Neural crest cell (in vitro differentiated cells): Measurements from ENCODE around the gene SMAD9. TPM values are rescaled to one million over a fixed set of nuclear protein-coding genes. Genes with fewer than 3 reads are reported as not detected.
A peak's percentile ranks its signal among the peaks of the same experiment; 100 is the strongest.

Experiments used
- DNase-seq: peaks from one replicate; pipeline ENCODE4 v3.0.0; 2021; ENCODE audit warnings: low read depth, mixed read lengths, low spot score
- H3K27ac Mint-ChIP-seq: one replicate; pipeline ENCODE4 v1.8.0; 2021; ENCODE audit warnings: mild to moderate bottlenecking, mixed read lengths; ENCODE audit not compliant: unreplicated experiment
- H3K27me3 Mint-ChIP-seq: 2 replicates; pipeline ENCODE4 v1.8.0; 2021; ENCODE audit warnings: low read depth, mild to moderate bottlenecking, mixed read lengths
- H3K36me3 Mint-ChIP-seq: 2 replicates; pipeline ENCODE4 v1.8.0; 2021; ENCODE audit warnings: low read depth, mild to moderate bottlenecking, mixed read lengths
- H3K4me1 Mint-ChIP-seq: 2 replicates; pipeline ENCODE4 v1.8.0; 2021; ENCODE audit warnings: mixed read lengths
- H3K4me3 Mint-ChIP-seq: one replicate; pipeline ENCODE4 v1.8.0; 2021; ENCODE audit warnings: mild to moderate bottlenecking, mixed read lengths
- H3K9me3 Mint-ChIP-seq: 2 replicates; pipeline ENCODE4 v1.8.0; 2021; ENCODE audit warnings: mixed read lengths
- CTCF ChIP-seq: fragments of 200-600 bp; sonication (generic); conservative IDR thresholded peaks from 2 replicates; pipeline ENCODE4 v1.5.0; 2021; ENCODE audit warnings: antibody characterized with exemption, mild to moderate bottlenecking
- total RNA-seq: library from RNA; stranded (reverse); gene quantifications from 2 replicates; pipeline ENCODE4 v1.2.1, GENCODE V29; 2021

The SMAD9 gene
- total RNA-seq, 1 donor from 2014 or later: 2.2 TPM

- peak; percentile 90 for DNase-seq
- no peak for TF ChIP-seq CTCF
- peaks cover 28% of the 10 kb centered on the region for H3K4me1 Mint-ChIP-seq
- peak within 1 kb of the TSS; percentile 89 for H3K27ac Mint-ChIP-seq
- H3K9me3 Mint-ChIP-seq: no peaks in the 10 kb centered on the region
- H3K36me3 Mint-ChIP-seq: no peaks in the 10 kb centered on the region
- H3K4me3 Mint-ChIP-seq: peak within 1 kb of the TSS; percentile 91
- no peaks in the 10 kb centered on the region for H3K27me3 Mint-ChIP-seq
Observed at GRCh38 chr13:36818804-36819738, 101.0 kb downstream of the SMAD9 start, which contains the start of gene RFXAP. RFXAP (plus strand) TSS chr13:36819222; CDS start chr13:36819358, 136 bp downstream.

GRCh38 chr13:36817996-36818803 is 101.8 kb downstream of the SMAD9 start:
- Mint-ChIP-seq H3K4me3 (peak overlapping the region; percentile 91), H3K27ac (no peak overlapping the region), H3K27me3 (no peaks in the 10 kb centered on the region), H3K9me3 (no peaks in the 10 kb centered on the region), H3K4me1 (peaks cover 28% of the 10 kb centered on the region), H3K36me3 (no peaks in the 10 kb centered on the region)
- DNase-seq: no peak
- TF ChIP-seq CTCF: no peak

DNA sequence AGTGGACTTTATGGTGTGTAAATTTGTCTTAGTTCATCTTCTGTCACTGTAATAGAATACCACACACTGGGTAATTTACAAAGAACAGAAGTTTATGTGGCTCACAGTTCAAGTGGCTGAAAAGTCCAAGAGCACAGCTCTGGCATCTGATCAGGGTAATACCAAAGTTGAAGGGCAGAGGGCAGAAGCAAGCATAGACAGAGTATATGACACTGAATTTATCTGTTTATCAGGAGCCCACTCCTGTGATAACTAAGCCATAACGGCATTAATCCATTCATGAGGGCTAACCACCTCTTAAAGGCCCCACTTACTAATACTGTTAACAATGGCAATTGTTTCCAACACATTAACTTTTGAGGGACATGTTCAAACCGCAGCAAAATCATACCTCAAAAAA is 105.0 kb downstream of the SMAD9 start:
- H3K36me3 Mint-ChIP-seq: no peaks in the 10 kb centered on the region
- H3K27ac Mint-ChIP-seq: no peak overlapping the region
- no peaks in the 10 kb centered on the region for H3K27me3 Mint-ChIP-seq
- H3K9me3 Mint-ChIP-seq: no peaks in the 10 kb centered on the region
- peak; percentile 51 for TF ChIP-seq CTCF
- H3K4me3 Mint-ChIP-seq: peak overlapping the region; percentile 3
- DNase-seq: no peak
- H3K4me1 Mint-ChIP-seq: peaks cover 15% of the 10 kb centered on the region

DNA sequence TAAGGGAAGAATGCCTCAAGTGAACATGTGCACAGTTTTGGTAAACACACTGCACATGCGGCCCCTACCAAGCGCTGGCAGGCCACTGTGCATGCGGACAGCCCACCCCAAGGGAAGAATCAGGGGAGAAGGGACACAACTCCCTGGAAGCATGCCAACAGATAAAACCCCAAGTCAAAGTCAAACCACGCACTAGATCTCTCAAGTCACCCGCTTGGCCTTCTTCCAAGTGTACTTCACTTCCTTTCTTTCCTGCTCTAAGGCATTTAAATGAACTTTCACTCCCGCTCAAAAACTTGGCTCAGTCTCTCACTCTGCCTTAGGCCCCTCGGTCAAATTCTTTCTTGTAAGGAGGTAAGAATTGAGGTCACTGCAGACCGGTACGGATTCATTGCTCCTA is 105.6 kb downstream of the SMAD9 start:
- no peak for TF ChIP-seq CTCF
- Mint-ChIP-seq H3K4me3 (no peak overlapping the region), H3K9me3 (no peaks in the 10 kb centered on the region)

GRCh38 chr13:36813225-36813624 is 106.8 kb downstream of the SMAD9 start:
- H3K4me1 Mint-ChIP-seq: peaks cover 2% of the 10 kb centered on the region
- no peak overlapping the region for H3K4me3 Mint-ChIP-seq
- H3K9me3 Mint-ChIP-seq: no peaks in the 10 kb centered on the region
- H3K36me3 Mint-ChIP-seq: no peaks in the 10 kb centered on the region
- no peak for DNase-seq
- TF ChIP-seq CTCF: no peak
- H3K27ac Mint-ChIP-seq: no peak overlapping the region
- no peaks in the 10 kb centered on the region for H3K27me3 Mint-ChIP-seq

More for the DNA sequence above, 105.6 kb downstream of the SMAD9 start:
- no peaks in the 10 kb centered on the region for H3K36me3 Mint-ChIP-seq
- no peaks in the 10 kb centered on the region for H3K27me3 Mint-ChIP-seq
- peaks cover 9% of the 10 kb centered on the region for H3K4me1 Mint-ChIP-seq
- H3K27ac Mint-ChIP-seq: peak overlapping the region; percentile 13
- DNase-seq: no peak
